Gastrocnemius medialis (tissue), 4 donors: Measurements from ENCODE around the gene ATP6V1F. TPM values are rescaled to one million over a fixed set of nuclear protein-coding genes. Genes with fewer than 3 reads are reported as not detected.

Experiments used
- ATAC-seq, 2 donors: fragments of 150-250 bp; one replicate each; pipeline ENCODE4 v1.9.1; 2016
- DNase-seq, 2 donors: peaks; one replicate each; pipeline ENCODE4 v3.0.0-alpha.2; 2019
- H3K27ac ChIP-seq, 4 donors: fragments of 200-600 bp; sonication (generic); 1 replicate in 1 of 4; 2 replicates in 3 of 4; pipeline ENCODE4 v1.5.1; 2016 to 2018; ENCODE audit warnings: mild to moderate bottlenecking in 2 of 4, moderate library complexity in 1 of 4
- H3K27me3 ChIP-seq, 3 donors: fragments of 200-600 bp; sonication (generic) in 2 of 3; 1 replicate in 1 of 3; 2 replicates in 2 of 3; pipeline versions ENCODE4 v1.5.1 to v1.6.0; 2016 to 2019; ENCODE audit warnings: mild to moderate bottlenecking in 1 of 3, moderate library complexity in 1 of 3
- H3K36me3 ChIP-seq, 2 donors: fragments of 200-600 bp; sonication (generic) in 1 of 2; one replicate each; pipeline ENCODE4 v1.5.1; 2017 to 2018
- H3K4me1 ChIP-seq, 2 donors: fragments of 200-600 bp; sonication (generic) in 1 of 2; one replicate each; pipeline ENCODE4 v1.5.1; 2016 to 2017; ENCODE audit warnings: mild to moderate bottlenecking in 2 of 2
- H3K4me3 ChIP-seq, 4 donors: fragments of 200-600 bp; sonication (generic) in 3 of 4; 1 replicate in 1 of 4; 2 replicates in 3 of 4; pipeline ENCODE4 v1.5.1; 2016 to 2019; ENCODE audit warnings: mild to moderate bottlenecking in 2 of 4
- H3K9me3 ChIP-seq, 3 donors: fragments of 200-600 bp; sonication (generic) in 2 of 3; 1 replicate in 1 of 3; 2 replicates in 2 of 3; pipeline ENCODE4 v1.5.1; 2016 to 2019
- CTCF ChIP-seq, 5 experiments: fragments of 450-650 bp in 3 of 5; fragments of 200-600 bp in 2 of 5; sonication (generic) in 2 of 5; IDR thresholded peaks in 4 of 5; conservative IDR thresholded peaks in 1 of 5; 1 replicate in 4 of 5; 2 replicates in 1 of 5; pipeline ENCODE4 v1.5.1; 2016 to 2019; ENCODE audit warnings: antibody characterized with exemption in 5 of 5, mild to moderate bottlenecking in 3 of 5, moderate library complexity in 3 of 5
- POLR2A ChIP-seq, 2 donors: fragments of 450-650 bp; IDR thresholded peaks; one replicate each; pipeline ENCODE4 v1.6.1; 2017; ENCODE audit warnings: antibody characterized with exemption in 2 of 2, mild to moderate bottlenecking in 2 of 2, moderate library complexity in 2 of 2
- in situ Hi-C, 4 donors: fragments of 200-750 bp; cut with MboI; loops; one replicate each; pipeline versions ENCODE4 v1.15.0 to v1.8.0; 2017; ENCODE audit warnings: low sequenced_read_pairs in 4 of 4
- intact Hi-C: fragments of 100-400 bp; cut with DNase I; formaldehyde crosslinking; loops from one replicate; pipeline ENCODE4 v1.15.1; 2023; ENCODE audit warnings: low total_unique reads
- total RNA-seq, 4 donors: library from RNA; depleted of rRNA; stranded (reverse); fragments of >200 nt; gene quantifications; one replicate each; pipeline versions ENCODE4 v1.1.0 to v1.2.3, GENCODE V29; 2016

Gene ATP6V1F
- total RNA-seq, 4 donors from 2014 or later: 79.3 to 99.2 (median 82.3) TPM

- H3K27ac ChIP-seq: no peak overlapping the region
- H3K9me3 ChIP-seq: no peaks in the 10 kb centered on the region
- H3K36me3 ChIP-seq: no peaks in the 10 kb centered on the region
- DNase-seq: no peak
- ATAC-seq: no peak
- H3K4me3 ChIP-seq: no peak overlapping the region
- TF ChIP-seq CTCF (IDR thresholded peaks at IDR 0.05 in 4 of 5, conservative IDR thresholded peaks at IDR 0.05 in 1 of 5) (no peak), POLR2A (IDR thresholded peaks at IDR 0.05) (no peak)
- no peaks in the 10 kb centered on the region for H3K4me1 ChIP-seq
- in situ Hi-C loops (loop anchor here (10.0 to 25.0 kb wide), 5 partner anchors 94 to 427 kb away; partner anchors contain the start of genes CCDC136 (in 2 of the 4), HILPDA (in 2 of the 4) and OPN1SW (in 1 of the 4)), intact Hi-C loops (loop anchor here (10.0 kb wide), 1 partner anchor 364 kb away; no protein-coding TSS in a partner anchor)
- H3K27me3 ChIP-seq: peaks cover 10 to 15% (median 13%) of the 10 kb centered on the region in 3 donors
Measured at GRCh38 chr7:128889121-128889520, 26.5 kb downstream of the ATP6V1F start.

- ATAC-seq: no peak
- intact Hi-C loops: no loop called here
- H3K27me3 ChIP-seq: peaks cover 10 to 15% (median 13%) of the 10 kb centered on the region in 3 donors
Measured at GRCh38 chr7:128890306-128891109, 27.9 kb downstream of the ATP6V1F start.

GRCh38 chr7:128891110-128891941 lies 28.7 kb downstream of the ATP6V1F start:
- no peak for DNase-seq
- Histone ChIP-seq H3K4me1 (no peaks in the 10 kb centered on the region), H3K4me3 (peak overlapping the region in 1 of 4 donors; percentile 19), H3K36me3 (no peaks in the 10 kb centered on the region), H3K27me3 (peaks cover 10 to 15% (median 13%) of the 10 kb centered on the region in 3 donors), H3K27ac (no peak overlapping the region), H3K9me3 (no peaks in the 10 kb centered on the region)
- no peak for ATAC-seq
- intact Hi-C loops (no loop called here), in situ Hi-C loops (loop anchor here (25.0 kb wide), 3 partner anchors 104 to 429 kb away; partner anchors contain the start of genes HILPDA (in 2 of the 4), CCDC136 (in 1 of the 4) and OPN1SW (in 1 of the 4))
- TF ChIP-seq CTCF (IDR thresholded peaks at IDR 0.05 in 4 of 5, conservative IDR thresholded peaks at IDR 0.05 in 1 of 5): no peak
- no peak for TF ChIP-seq POLR2A (IDR thresholded peaks at IDR 0.05)

More at GRCh38 chr7:128890306-128891109, 27.9 kb downstream of the ATP6V1F start:
- Histone ChIP-seq H3K4me1 (no peaks in the 10 kb centered on the region), H3K36me3 (no peaks in the 10 kb centered on the region), H3K27ac (no peak overlapping the region), H3K9me3 (no peaks in the 10 kb centered on the region), H3K4me3 (peak overlapping the region in 1 of 4 donors; percentile 19)
- in situ Hi-C loops: loop anchor here (25.0 kb wide), 3 partner anchors 103 to 428 kb away; partner anchors contain the start of genes HILPDA (in 2 of the 4), CCDC136 (in 1 of the 4) and OPN1SW (in 1 of the 4)
- DNase-seq: no peak
- no peak for TF ChIP-seq POLR2A (IDR thresholded peaks at IDR 0.05)
- TF ChIP-seq CTCF (IDR thresholded peaks at IDR 0.05 in 4 of 5, conservative IDR thresholded peaks at IDR 0.05 in 1 of 5): no peak

GRCh38 chr7:128891942-128892269 lies 29.2 kb downstream of the ATP6V1F start:
- intact Hi-C loops: no loop called here

More at GRCh38 chr7:128891942-128892269, 29.2 kb downstream of the ATP6V1F start:
- H3K9me3 ChIP-seq: no peaks in the 10 kb centered on the region
- H3K27ac ChIP-seq: no peak overlapping the region
- H3K4me3 ChIP-seq: no peak overlapping the region
- DNase-seq (no peak), ATAC-seq (no peak)
- H3K27me3 ChIP-seq: peaks cover 10 to 15% (median 13%) of the 10 kb centered on the region in 3 donors
- no peaks in the 10 kb centered on the region for H3K4me1 ChIP-seq
- TF ChIP-seq POLR2A (IDR thresholded peaks at IDR 0.05) (no peak), CTCF (IDR thresholded peaks at IDR 0.05 in 4 of 5, conservative IDR thresholded peaks at IDR 0.05 in 1 of 5) (no peak)
- in situ Hi-C loops: loop anchor here (25.0 kb wide), 3 partner anchors 105 to 430 kb away; partner anchors contain the start of genes HILPDA (in 2 of the 4), CCDC136 (in 1 of the 4) and OPN1SW (in 1 of the 4)
- H3K36me3 ChIP-seq: no peaks in the 10 kb centered on the region
